Ramos (cell line): ENCODE measurements around the gene TMC5.
"Not testable (repeated sequence)": the region's sequence is repeated elsewhere in the genome, so short reads cannot be mapped to it uniquely, and the experiment has no call there.

Source experiments
- in situ Hi-C: fragments of 300-500 bp; cut with MboI; formaldehyde crosslinking; loops from one replicate; pipeline ENCODE4 v1.14.3; 2022; ENCODE audit warnings: low sequenced_read_pairs; ENCODE audit not compliant: unreplicated experiment

The TMC5 gene

GRCh38 chr16:19400711-19401110 is 17.0 kb upstream of the TMC5 start:
- in situ Hi-C loops: no loop called here

- in situ Hi-C loops: no loop called here
These were observed 10.7 kb upstream of the TMC5 start for GRCh38 chr16:19406891-19407491.

GRCh38 chr16:19410435-19411171 is 7.1 kb upstream of the TMC5 start:
- in situ Hi-C loops: no loop called here

- in situ Hi-C loops: no loop called here
These were observed 6.4 kb upstream of the TMC5 start for GRCh38 chr16:19411298-19411697.

DNA sequence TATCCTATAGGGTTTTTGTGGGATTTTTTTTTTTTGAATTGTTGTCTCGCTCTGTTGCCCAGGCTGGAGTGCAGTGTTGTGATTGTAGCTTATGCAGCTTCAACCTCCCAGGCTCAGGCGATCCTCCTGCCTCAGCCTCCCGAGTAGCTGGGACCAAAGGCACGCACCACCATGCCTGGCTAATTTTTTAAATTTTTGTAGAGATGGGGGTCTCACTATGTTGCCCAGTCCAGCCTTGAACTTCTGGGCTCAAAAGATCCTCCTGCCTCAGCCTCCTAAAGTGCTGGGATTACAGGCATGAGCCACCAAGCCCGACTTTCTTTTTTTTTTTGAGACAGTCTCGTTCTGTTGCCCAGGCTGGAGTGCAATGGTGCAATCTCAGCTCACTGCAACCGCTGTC is 5.6 kb upstream of the TMC5 start:
- in situ Hi-C loops: not testable (repeated sequence)

DNA sequence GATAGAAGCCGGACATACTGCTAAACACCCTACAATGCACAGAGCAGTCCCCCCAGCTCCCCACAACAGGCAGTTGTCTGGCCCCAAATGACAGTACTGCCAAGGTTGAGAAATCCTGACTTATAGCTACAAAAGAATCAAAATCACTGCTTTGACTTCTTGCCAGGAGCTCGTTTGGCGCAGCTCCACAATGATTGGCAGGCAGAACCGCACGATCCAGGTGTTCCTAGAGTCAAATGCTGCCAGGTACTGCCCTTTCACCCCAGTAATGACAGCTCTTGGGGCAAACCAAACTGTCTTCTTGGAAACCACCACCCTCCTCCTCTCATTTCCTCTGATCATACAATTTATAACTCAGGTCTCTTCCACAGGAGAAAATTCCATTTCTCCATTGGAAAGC is 2.2 kb upstream of the TMC5 start:
- in situ Hi-C loops: no loop called here

- in situ Hi-C loops: no loop called here
These were observed 1.8 kb upstream of the TMC5 start for GRCh38 chr16:19415918-19416317.

GRCh38 chr16:19418200-19418599 is 517 bp downstream of the TMC5 start:
- in situ Hi-C loops: no loop called here

DNA sequence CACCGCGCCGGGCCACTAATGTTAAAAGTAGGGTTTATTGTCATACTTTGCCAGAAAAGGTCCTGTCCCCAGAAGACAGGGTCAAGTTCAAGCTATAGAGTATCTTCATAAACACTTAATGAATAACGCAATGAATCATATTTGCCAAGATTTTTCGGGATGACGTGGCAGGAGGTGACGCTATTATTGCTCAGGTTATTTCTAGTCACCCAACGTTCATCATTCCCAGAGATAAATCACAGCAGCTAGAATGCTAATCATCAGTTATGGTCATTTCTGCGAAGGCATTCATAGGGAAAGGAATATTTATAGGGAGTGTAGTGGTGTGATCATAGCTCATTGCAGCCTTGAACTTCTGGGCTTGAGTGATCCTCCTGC is 2.0 kb downstream of the TMC5 start:
- in situ Hi-C loops: no loop called here

DNA sequence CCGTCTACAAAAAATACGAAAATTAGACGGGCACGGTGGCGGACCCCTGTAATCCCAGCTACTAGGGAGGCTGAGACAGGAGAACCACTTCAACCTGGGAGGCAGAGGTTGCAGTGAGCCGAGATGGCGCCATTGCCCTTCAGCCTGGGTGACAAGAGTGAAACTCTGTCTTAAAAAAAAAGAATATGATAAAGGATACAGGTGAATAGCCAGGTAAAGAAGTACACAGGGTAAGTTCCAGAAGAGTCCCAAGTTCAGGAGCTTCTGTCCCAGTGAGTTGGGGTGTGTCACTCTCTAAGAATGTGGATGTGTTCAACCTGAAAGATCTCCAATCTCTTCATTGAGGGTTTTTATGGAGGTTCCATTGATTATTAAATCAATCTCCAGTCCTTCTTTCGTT is 6.8 kb downstream of the TMC5 start:
- in situ Hi-C loops: no loop called here

GRCh38 chr16:19430345-19430744 is 12.7 kb downstream of the TMC5 start:
- in situ Hi-C loops: no loop called here

DNA sequence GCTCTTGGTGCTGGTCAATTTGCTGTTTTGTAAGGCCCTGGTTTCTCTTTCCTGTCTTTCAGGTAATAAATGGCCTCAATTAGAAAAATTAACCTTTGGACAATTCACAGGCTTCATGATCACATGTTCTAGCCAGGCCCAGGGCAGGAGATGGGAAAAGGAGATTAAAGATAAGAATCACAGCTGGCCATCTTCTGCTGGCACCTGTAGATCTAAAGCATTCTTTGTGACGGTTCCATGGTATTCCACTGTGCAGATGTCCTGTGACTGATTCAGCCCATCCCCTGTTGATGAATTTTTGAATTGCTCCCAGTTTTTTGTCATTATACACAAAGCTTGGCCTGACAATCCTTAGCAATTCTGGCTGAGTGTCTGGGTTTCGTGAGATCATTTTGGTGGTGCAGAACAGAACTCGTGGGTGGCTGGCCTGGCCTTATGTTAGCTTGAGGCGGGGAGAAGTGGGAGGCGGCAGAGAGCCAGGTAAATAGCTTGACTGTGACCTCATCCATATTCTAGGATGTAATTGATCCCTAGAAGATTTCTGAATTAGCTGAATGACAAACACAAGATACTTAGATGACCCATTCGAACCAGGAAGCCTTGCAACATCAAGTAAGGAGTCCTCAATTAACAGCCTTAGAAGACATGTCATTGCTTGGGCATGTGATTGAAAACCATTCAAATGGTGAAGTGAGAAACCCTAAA is 14.1 kb downstream of the TMC5 start:
- in situ Hi-C loops: no loop called here

GRCh38 chr16:19432429-19432828 is 14.7 kb downstream of the TMC5 start:
- in situ Hi-C loops: no loop called here

- in situ Hi-C loops: no loop called here
These were observed 16.9 kb downstream of the TMC5 start for GRCh38 chr16:19434584-19434983.

DNA sequence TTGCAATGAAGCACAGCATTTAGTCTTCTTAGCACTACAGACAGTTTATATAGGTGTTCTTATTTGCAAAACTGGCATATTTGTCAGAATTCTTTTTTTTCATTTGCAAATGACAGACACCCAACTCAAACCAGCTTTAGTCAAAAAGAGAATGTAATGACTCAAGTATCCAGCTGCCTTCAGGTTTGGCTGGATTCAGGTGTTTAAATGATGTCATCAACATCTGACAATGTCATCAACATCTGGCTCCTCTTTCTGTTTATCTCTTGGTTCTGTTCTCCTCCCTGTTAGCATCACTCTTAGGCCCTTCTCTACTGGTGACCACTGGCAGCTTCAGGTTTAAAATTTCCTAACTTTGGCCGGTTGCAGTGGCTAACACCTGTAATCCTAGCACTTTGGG is 18.9 kb downstream of the TMC5 start:
- in situ Hi-C loops: no loop called here

GRCh38 chr16:19437280-19437679 is 19.6 kb downstream of the TMC5 start:
- in situ Hi-C loops: no loop called here

DNA sequence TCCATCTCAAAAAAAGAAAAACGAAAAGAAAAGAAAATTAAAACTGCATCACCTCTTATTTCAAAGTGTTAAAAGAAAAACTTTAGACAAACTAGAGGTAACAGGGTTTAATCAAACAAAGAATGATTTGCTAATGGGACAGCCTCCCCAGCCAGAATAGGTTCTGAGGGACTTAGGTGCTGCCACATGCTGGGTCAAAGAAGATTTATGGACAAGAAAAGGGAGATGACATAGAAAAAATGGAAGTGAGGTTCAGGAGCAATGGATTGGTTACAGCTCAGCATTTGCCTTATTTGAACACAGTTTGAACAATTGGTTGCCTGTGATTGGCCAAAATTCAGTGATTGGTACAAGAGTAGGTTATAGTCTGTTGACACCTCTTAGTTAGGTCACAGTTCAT is 21.1 kb downstream of the TMC5 start:
- in situ Hi-C loops: no loop called here

GRCh38 chr16:19439483-19439882 is 21.8 kb downstream of the TMC5 start:
- in situ Hi-C loops: no loop called here

GRCh38 chr16:19443659-19444058 is 26.0 kb downstream of the TMC5 start:
- in situ Hi-C loops: no loop called here

DNA sequence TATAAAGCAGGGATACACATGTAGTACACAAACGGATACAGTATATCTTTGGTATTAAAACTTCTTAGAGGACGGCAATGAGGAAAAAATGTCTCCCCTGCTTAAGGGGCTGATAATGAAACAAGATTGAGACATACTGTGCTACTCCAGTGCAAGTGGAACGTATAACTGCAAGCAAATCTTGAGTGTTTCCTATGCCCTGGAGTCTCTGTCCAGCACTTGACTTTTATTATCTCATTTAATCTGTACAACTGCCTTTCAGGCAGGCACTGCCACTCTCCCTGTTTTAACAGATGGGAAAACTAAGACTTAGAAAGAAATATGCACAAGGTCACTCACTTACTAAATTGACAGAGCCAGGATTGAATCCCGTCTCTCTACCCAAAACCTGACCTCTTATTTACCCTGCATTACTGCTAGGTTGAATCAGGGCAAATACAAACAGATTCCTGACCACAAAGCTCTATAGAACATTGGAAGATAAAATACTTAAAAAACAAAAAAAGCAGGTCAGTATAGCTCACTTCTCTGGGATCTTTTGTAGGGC is 28.7 kb downstream of the TMC5 start:
- in situ Hi-C loops: no loop called here

DNA sequence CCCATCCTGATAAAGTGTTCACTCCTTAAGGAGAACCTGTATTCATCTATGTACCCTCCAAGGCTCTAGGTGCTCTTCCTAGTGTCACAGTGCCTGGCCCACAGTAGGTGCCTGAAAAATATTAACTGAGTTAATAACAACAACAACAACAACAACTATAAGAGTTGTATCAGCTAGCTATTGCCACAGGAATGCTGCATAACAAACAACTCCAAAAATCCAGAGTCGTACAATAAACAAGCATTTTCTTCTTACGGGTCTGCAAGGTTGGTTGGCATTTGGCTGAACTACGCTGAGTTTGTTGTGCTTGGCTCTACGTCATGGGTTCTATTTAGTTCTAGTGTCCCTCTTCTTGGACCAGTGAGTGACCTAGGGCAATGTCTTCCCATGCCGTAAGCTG is 29.2 kb downstream of the TMC5 start:
- in situ Hi-C loops: no loop called here
